Endodermal cell (in vitro differentiated cells): Measurements from ENCODE around the gene C3orf18. TPM values are rescaled to one million over a fixed set of nuclear protein-coding genes. Genes with fewer than 3 reads are reported as not detected.

Source experiments
- DNase-seq: peaks from one replicate; pipeline ENCODE4 v3.0.0-alpha.2; 2017
- H3K27ac ChIP-seq: 2 replicates; pipeline ENCODE4 v1.5.1; 2013; ENCODE audit warnings: mild to moderate bottlenecking, low read depth, low read length, moderate library complexity
- H3K27me3 ChIP-seq: 2 replicates; pipeline ENCODE4 v1.6.1; 2013; ENCODE audit warnings: mild to moderate bottlenecking, low read length, moderate library complexity; ENCODE audit not compliant: insufficient read depth, control insufficient read depth, poor library complexity, severe bottlenecking
- H3K36me3 ChIP-seq: 2 replicates; pipeline ENCODE4 v1.7.0; 2013; ENCODE audit warnings: mild to moderate bottlenecking, low read length, moderate library complexity; ENCODE audit not compliant: control insufficient read depth, insufficient read depth
- H3K4me1 ChIP-seq: one replicate; pipeline ENCODE4 v1.7.0; 2013; ENCODE audit warnings: low read length; ENCODE audit not compliant: control insufficient read depth, insufficient read depth
- H3K4me3 ChIP-seq: 2 replicates; pipeline ENCODE4 v1.5.1; 2013; ENCODE audit warnings: mild to moderate bottlenecking, low read length, moderate library complexity
- H3K9ac ChIP-seq: 2 replicates; pipeline ENCODE4 v1.6.1; 2013; ENCODE audit warnings: mild to moderate bottlenecking, low read length, moderate library complexity; ENCODE audit not compliant: poor library complexity, severe bottlenecking; ENCODE audit errors: extremely low read depth
- H3K9me3 ChIP-seq: 2 replicates; pipeline ENCODE4 v1.6.1; 2013; ENCODE audit warnings: mild to moderate bottlenecking, low read length, moderate library complexity; ENCODE audit not compliant: control insufficient read depth
- H3K27ac Mint-ChIP-seq: 2 replicates; pipeline ENCODE4 v1.8.0; 2020; ENCODE audit warnings: mixed read lengths
- H3K27me3 Mint-ChIP-seq: 2 replicates; pipeline ENCODE4 v1.8.0; 2021; ENCODE audit warnings: mild to moderate bottlenecking, mixed read lengths; ENCODE audit not compliant: insufficient read depth
- H3K36me3 Mint-ChIP-seq: 2 replicates; pipeline ENCODE4 v1.8.0; 2020; ENCODE audit warnings: low read depth, mixed read lengths
- H3K4me1 Mint-ChIP-seq: 2 replicates; pipeline ENCODE4 v1.8.0; 2020; ENCODE audit warnings: mixed read lengths
- H3K4me3 Mint-ChIP-seq: 2 replicates; pipeline ENCODE4 v1.8.0; 2020; ENCODE audit warnings: mild to moderate bottlenecking, moderate library complexity, mixed read lengths
- H3K9me3 Mint-ChIP-seq: 2 replicates; pipeline ENCODE4 v1.8.0; 2020; ENCODE audit warnings: mild to moderate bottlenecking, mixed read lengths
- WGBS, 2 experiments: methylation state at CpG; one replicate each; pipeline versions ENCODE4 v1.1.5 to v1.1.7; 2013; ENCODE audit warnings: missing lambda C conversion rate in 2 of 2, mixed read lengths in 1 of 2; ENCODE audit not compliant: insufficient coverage in 1 of 2, insufficient read length in 1 of 2; 5-methylcytosine and 5-hydroxymethylcytosine counted together
- total RNA-seq, 2 donors: library from RNA; stranded (reverse); fragmentation: NEBNext Ultra II Directional in 1 of 2; extraction: Animal tissue kit (Norgen Biotek cat#: 25700) in 1 of 2; gene quantifications; 2 replicates in 1 of 2; 3 replicates in 1 of 2; pipeline ENCODE4 v1.2.1, GENCODE V29; 2021
- TF ChIP-seq, protein P1 (sequence below): fragments of 200-600 bp; sonication (generic); conservative IDR thresholded peaks from 2 replicates; pipeline ENCODE4 v1.5.0; 2021; ENCODE audit warnings: antibody characterized with exemption, mild to moderate bottlenecking

Gene C3orf18
- total RNA-seq, 2 donors from 2014 or later: 14.4 to 16.9 TPM

DNA sequence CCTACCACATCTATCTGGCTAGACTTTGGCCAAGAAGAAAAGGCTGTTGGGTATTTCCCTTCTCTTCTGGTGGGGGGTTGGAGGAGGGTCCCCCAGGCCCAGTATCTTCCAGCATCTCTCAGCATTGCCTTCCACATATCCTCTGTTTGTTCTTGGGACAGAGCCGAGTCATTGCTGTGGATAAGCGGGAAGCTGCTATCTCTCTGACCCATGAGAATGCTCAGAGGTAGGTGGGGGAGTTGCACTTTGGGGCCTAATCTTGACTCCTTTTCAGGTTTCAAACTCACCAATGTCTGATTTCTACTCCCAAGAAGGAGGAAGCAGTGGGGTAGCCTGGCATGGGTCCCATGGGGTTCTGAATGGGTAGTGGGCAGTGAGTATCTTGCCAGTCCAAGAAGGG lies 9.8 kb upstream of the C3orf18 start:
- WGBS, 2 experiments: 87% methylated on average over 2 of the region's 2 CpGs; no CpG with 5 or more reads in 1 of the 2 experiments
- no peaks in the 10 kb centered on the region for H3K9me3 Mint-ChIP-seq

DNA sequence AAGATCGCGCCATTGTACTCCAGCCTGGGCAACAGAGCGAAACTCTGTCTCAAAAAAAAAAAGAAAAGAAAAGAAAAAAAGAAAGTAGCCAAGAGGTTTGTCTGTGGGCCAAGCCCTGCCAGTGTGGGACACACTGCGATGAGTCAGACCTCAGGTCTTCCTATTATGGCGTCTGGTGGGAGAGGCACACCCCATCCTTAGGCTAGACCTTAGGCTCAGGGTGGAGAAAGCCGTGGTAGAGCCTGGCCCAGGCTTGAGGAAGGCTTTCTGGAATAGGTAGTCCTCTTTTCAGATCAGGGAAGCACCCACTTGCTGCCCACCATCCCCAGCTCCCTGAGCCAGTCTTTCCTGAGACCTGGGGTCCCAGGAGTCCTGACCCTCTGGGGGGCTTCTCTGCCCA lies 7.8 kb upstream of the C3orf18 start:
- Histone ChIP-seq H3K27ac (no peak overlapping the region), H3K4me1 (no peaks in the 10 kb centered on the region), H3K9ac (no peak overlapping the region), H3K27me3 (no peaks in the 10 kb centered on the region), H3K4me3 (no peak overlapping the region), H3K9me3 (no peaks in the 10 kb centered on the region), H3K36me3 (peaks cover 12% of the 10 kb centered on the region)
- no peak overlapping the region for H3K27ac Mint-ChIP-seq
- H3K27me3 Mint-ChIP-seq: no peaks in the 10 kb centered on the region
- H3K36me3 Mint-ChIP-seq: peaks cover 4% of the 10 kb centered on the region
- TF ChIP-seq, protein P1, sequence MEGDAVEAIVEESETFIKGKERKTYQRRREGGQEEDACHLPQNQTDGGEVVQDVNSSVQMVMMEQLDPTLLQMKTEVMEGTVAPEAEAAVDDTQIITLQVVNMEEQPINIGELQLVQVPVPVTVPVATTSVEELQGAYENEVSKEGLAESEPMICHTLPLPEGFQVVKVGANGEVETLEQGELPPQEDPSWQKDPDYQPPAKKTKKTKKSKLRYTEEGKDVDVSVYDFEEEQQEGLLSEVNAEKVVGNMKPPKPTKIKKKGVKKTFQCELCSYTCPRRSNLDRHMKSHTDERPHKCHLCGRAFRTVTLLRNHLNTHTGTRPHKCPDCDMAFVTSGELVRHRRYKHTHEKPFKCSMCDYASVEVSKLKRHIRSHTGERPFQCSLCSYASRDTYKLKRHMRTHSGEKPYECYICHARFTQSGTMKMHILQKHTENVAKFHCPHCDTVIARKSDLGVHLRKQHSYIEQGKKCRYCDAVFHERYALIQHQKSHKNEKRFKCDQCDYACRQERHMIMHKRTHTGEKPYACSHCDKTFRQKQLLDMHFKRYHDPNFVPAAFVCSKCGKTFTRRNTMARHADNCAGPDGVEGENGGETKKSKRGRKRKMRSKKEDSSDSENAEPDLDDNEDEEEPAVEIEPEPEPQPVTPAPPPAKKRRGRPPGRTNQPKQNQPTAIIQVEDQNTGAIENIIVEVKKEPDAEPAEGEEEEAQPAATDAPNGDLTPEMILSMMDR: no peak
- H3K9me3 Mint-ChIP-seq: no peaks in the 10 kb centered on the region
- no peaks in the 10 kb centered on the region for H3K4me1 Mint-ChIP-seq
- no peak for DNase-seq
- H3K4me3 Mint-ChIP-seq: no peak overlapping the region
- 93 to 97% methylated on average over 6 of the region's 6 CpGs for WGBS, 2 experiments

More for the DNA sequence above, 9.8 kb upstream of the C3orf18 start:
- Histone ChIP-seq H3K4me1 (no peaks in the 10 kb centered on the region), H3K9ac (no peak overlapping the region), H3K27ac (no peak overlapping the region), H3K36me3 (peaks cover 23% of the 10 kb centered on the region), H3K9me3 (no peaks in the 10 kb centered on the region), H3K27me3 (no peaks in the 10 kb centered on the region), H3K4me3 (no peak overlapping the region)
- no peak overlapping the region for H3K4me3 Mint-ChIP-seq
- H3K27me3 Mint-ChIP-seq: no peaks in the 10 kb centered on the region
- H3K4me1 Mint-ChIP-seq: no peaks in the 10 kb centered on the region
- H3K36me3 Mint-ChIP-seq: peaks cover 6% of the 10 kb centered on the region
- TF ChIP-seq, protein P1: no peak
- DNase-seq: no peak
- no peak overlapping the region for H3K27ac Mint-ChIP-seq

DNA sequence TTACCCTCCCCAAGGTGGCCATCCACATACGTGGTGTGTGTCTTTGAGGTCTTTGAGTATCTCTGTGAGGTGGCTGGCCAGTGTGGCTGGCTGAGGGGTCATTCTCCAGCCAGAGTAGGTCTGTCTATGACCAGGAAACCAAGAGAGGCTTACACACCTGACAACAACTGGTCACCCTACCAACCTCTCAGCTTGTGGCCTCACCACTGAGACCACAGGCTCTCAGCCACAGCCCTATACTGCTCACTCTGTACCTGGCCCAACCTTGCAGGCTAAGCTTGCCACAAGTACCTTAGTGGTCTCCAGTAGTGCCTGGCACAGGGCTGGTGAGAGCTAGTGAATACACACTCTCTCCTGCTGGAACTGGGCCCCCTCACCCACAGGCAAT lies 6.9 kb upstream of the C3orf18 start:
- no peak for DNase-seq
- H3K27ac ChIP-seq: no peak overlapping the region
- no peaks in the 10 kb centered on the region for H3K4me1 ChIP-seq
- H3K36me3 Mint-ChIP-seq: peaks cover 4% of the 10 kb centered on the region
- no peak overlapping the region for H3K4me3 ChIP-seq
- 89% methylated on average over 1 of the region's 1 CpG; no CpG with 5 or more reads in 1 of the 2 experiments for WGBS, 2 experiments
- no peaks in the 10 kb centered on the region for H3K27me3 ChIP-seq
- no peaks in the 10 kb centered on the region for H3K9me3 ChIP-seq
- TF ChIP-seq, protein P1: no peak
- H3K36me3 ChIP-seq: peaks cover 12% of the 10 kb centered on the region
- H3K27me3 Mint-ChIP-seq: no peaks in the 10 kb centered on the region
- peaks cover 2% of the 10 kb centered on the region for H3K4me1 Mint-ChIP-seq
- no peak overlapping the region for H3K27ac Mint-ChIP-seq
- H3K9ac ChIP-seq: no peak overlapping the region
- no peaks in the 10 kb centered on the region for H3K9me3 Mint-ChIP-seq
- H3K4me3 Mint-ChIP-seq: no peak overlapping the region
